SK-N-SH treated with all-trans-retinoic acid at 6 μM for 48 hours (cell line): Measurements from ENCODE around the gene KLF17.

Experiments
- ARNTL ChIP-seq: fragments of 450-650 bp; formaldehyde crosslinking; IDR thresholded peaks from 2 replicates; pipeline ENCODE4 v1.5.0; 2020; ENCODE audit warnings: low read depth, mild to moderate bottlenecking, moderate library complexity, borderline replicate concordance
- CREB5 ChIP-seq: fragments of 250-450 bp; sonication (Bioruptor Pico); IDR thresholded peaks from 2 replicates; pipeline ENCODE4 v1.5.1; 2020; ENCODE audit warnings: low read depth, mild to moderate bottlenecking, moderate library complexity
- CSRNP3 ChIP-seq: fragments of 250-450 bp; sonication (Bioruptor Pico); IDR thresholded peaks from 2 replicates; pipeline ENCODE4 v1.5.1; 2021; ENCODE audit warnings: mild to moderate bottlenecking, moderate library complexity
- ESRRG ChIP-seq: fragments of 250-450 bp; sonication (Bioruptor Pico); IDR thresholded peaks from 2 replicates; pipeline ENCODE4 v1.6.1; 2021; ENCODE audit warnings: mild to moderate bottlenecking
- SNAI2 ChIP-seq: fragments of 250-450 bp; sonication (Bioruptor Pico); IDR thresholded peaks from 2 replicates; pipeline ENCODE4 v1.5.0; 2020; ENCODE audit warnings: mild to moderate bottlenecking, moderate library complexity
- ZNF8 ChIP-seq: fragments of 450-650 bp; formaldehyde crosslinking; IDR thresholded peaks from 2 replicates; pipeline ENCODE4 v1.5.0; 2020; ENCODE audit warnings: mild to moderate bottlenecking, moderate library complexity

- TF ChIP-seq ARNTL (no peak), SNAI2 (CRISPR knock-in tag) (no peak), ESRRG (no peak), ZNF8 (CRISPR knock-in tag) (no peak), CSRNP3 (CRISPR knock-in tag) (no peak), CREB5 (CRISPR knock-in tag) (no peak)
Observed at GRCh38 chr1:44086692-44087474, 31.7 kb upstream of the KLF17 start.
